Stimulated activated CD8-positive, alpha-beta memory T cell treated with anti-CD3 and anti-CD28 coated beads, Interleukin-7, amount 100 ng/mL, for 1 hour (primary cell): ENCODE results near the gene LIPG.

Source experiments
- DNase-seq, 2 donors: peaks; one replicate each; pipeline ENCODE4 v3.0.0-alpha.2; 2020; ENCODE audit warnings: low read depth in 2 of 2

The LIPG gene

GRCh38 chr18:49638891-49639557, 77.2 kb downstream of the LIPG start:
- DNase-seq, result no peak

- no peak for DNase-seq
Measured at GRCh38 chr18:49639643-49640391, 78.0 kb downstream of the LIPG start.

DNA sequence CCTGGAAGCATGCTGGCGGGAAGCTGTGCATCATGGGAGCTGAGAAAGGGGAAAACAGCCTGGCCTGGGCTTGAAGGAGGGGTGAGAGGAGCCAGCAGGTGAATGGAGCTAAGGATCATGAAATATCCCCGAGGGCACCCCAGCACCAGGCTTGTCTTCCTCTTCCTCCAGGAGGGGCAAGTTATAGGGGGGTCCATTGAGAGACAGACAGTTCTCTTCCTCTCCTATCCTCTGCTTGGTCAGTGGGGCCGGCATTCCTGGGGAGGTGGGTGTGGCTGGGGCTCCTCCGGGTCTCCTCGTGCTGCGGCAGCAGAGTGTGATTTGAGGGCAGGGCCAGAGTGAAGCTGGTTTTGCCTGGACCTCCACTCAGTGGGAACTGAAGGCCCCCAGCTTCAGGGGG, 78.9 kb downstream of the LIPG start:
- no peak for DNase-seq

GRCh38 chr18:49645196-49645595, 83.3 kb downstream of the LIPG start:
- DNase-seq, result no peak

DNA sequence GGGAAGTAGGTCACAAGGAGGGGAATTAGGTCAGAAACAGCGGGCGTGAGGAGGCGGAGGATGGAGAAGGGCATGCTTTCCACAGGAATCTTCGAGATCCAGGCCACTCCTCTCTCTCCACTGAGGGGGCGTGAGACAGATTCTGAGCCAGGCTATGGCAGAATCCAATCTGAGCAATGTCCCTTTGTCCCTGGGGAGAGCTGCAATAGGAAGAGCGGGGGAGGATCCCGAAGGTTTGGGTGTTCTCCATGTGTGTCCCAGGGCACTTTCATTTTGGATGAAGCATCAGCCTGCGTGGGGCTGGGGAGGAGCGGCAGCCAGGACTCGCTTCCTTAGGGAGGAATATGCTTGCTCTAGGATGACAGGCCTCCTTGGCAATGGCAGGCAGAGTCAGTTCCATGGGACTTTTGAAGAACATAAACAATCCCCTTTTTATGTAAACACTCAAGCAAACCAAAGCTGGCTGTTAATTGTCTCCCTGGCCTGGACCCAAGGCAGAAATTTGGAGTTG, 84.0 kb downstream of the LIPG start:
- no peak for DNase-seq

- DNase-seq, result no peak
Measured at GRCh38 chr18:49646873-49647272, 85.0 kb downstream of the LIPG start.

GRCh38 chr18:49647496-49648168, 85.8 kb downstream of the LIPG start:
- DNase-seq, result no peak

- no peak for DNase-seq
Measured at GRCh38 chr18:49648326-49648725, 86.5 kb downstream of the LIPG start.
